Peyer's patch (tissue), 4 donors: ENCODE data around the gene TENT5A.

Experiments
- POLR2A ChIP-seq, 2 donors: fragments of 450-650 bp; IDR thresholded peaks; one replicate each; pipeline ENCODE4 v1.5.1; 2017; ENCODE audit warnings: antibody characterized with exemption in 2 of 2, mild to moderate bottlenecking in 2 of 2, moderate library complexity in 2 of 2
- TF ChIP-seq, protein P1 (sequence below), 6 experiments: fragments of 450-650 bp in 4 of 6; fragments of 200-600 bp in 2 of 6; sonication (generic) in 1 of 6; IDR thresholded peaks; one replicate each; pipeline ENCODE4 v1.5.1; 2017 to 2019; ENCODE audit warnings: antibody characterized with exemption in 6 of 6, mild to moderate bottlenecking in 3 of 6, moderate library complexity in 1 of 6

DNA sequence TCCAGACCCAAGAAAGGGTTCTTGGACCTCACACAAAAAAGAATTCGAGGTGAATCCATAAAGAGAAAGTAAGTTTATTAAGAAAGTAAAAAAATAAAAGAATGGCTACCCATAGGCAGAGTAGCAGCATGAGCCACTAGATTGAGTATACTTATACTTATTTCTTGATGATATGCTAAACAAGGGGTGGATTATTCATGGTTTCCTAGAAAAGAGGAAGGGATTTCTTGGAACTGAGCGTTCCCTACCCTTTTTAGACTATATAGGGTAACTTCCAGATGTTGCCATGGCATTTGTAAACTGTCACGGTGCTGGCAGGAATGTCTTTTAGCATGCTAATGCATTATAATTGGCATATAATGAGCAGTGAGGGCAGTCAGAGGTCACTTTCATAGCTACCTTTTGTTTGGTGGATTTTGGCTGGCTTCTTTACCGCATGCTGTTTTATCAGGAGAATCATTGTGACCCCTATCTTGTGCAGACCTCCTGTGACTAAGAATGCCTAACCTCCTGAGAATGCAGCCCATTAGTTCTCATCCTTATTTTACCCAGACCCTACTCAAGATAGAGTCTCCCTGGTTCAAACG lies 44.3 kb downstream of the TENT5A start:
- TF ChIP-seq, protein P1, sequence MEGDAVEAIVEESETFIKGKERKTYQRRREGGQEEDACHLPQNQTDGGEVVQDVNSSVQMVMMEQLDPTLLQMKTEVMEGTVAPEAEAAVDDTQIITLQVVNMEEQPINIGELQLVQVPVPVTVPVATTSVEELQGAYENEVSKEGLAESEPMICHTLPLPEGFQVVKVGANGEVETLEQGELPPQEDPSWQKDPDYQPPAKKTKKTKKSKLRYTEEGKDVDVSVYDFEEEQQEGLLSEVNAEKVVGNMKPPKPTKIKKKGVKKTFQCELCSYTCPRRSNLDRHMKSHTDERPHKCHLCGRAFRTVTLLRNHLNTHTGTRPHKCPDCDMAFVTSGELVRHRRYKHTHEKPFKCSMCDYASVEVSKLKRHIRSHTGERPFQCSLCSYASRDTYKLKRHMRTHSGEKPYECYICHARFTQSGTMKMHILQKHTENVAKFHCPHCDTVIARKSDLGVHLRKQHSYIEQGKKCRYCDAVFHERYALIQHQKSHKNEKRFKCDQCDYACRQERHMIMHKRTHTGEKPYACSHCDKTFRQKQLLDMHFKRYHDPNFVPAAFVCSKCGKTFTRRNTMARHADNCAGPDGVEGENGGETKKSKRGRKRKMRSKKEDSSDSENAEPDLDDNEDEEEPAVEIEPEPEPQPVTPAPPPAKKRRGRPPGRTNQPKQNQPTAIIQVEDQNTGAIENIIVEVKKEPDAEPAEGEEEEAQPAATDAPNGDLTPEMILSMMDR (IDR thresholded peaks at IDR 0.05), result no peak
- TF ChIP-seq POLR2A (IDR thresholded peaks at IDR 0.05), result no peak
